Stimulated activated CD4-positive, alpha-beta T cell treated with anti-CD3 and anti-CD28 coated beads, Interleukin-2, amount 100 ng/mL, for 4 hours (primary cell): ENCODE data around the gene VPS4B.
"Not testable (repeated sequence)": the region's sequence is repeated elsewhere in the genome, so short reads cannot be mapped to it uniquely, and the experiment has no call there.

ENCODE experiments used
- DNase-seq: peaks from one replicate; pipeline ENCODE4 v3.0.0-alpha.2; 2020; ENCODE audit warnings: low read depth

The VPS4B gene

GRCh38 chr18:63422087-63422863 lies at the start of gene VPS4B:
VPS4B (minus strand) TSS chr18:63422476; CDS start chr18:63422259, 217 bp downstream.
- DNase-seq = peak; percentile 99

DNA sequence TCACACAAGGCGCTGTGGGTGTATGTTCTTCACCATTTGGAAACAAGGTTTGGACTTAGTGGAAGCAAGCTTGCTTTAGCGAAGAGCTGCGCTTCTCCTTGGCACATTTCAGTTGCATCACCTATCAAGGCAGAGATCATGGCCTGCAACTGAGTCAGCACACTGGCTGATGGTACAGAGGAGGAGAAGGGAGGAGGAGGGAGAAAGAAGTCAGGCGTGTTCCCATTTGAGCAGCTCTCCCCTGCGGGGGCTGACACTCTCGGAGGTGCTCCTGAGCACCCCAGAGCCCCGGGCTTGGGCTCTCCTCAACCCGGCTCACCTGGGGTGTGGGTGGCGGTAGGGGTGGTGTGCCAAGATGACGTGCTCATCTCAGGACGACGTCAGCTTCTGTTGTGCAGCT lies 48.5 kb upstream of the VPS4B start:
- no peak for DNase-seq

DNA sequence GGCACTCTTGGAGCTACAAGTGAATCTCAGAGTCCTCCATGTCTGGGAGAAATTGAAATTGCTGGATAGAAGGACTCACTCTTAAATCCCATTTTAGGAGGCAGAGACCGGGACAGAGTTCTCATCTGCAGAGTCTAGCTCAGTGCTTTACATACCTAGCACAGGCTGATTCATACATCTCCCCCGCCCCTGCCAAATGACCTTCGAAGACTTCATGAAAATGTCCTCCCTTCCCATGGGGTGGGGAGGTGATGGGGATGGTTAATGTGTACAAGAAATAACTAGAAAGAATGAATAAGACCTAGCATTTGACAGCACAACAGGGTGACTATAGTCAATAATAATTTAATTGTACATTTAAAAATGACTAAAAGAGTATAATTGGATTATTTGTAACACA lies 46.3 kb upstream of the VPS4B start:
- no peak for DNase-seq

DNA sequence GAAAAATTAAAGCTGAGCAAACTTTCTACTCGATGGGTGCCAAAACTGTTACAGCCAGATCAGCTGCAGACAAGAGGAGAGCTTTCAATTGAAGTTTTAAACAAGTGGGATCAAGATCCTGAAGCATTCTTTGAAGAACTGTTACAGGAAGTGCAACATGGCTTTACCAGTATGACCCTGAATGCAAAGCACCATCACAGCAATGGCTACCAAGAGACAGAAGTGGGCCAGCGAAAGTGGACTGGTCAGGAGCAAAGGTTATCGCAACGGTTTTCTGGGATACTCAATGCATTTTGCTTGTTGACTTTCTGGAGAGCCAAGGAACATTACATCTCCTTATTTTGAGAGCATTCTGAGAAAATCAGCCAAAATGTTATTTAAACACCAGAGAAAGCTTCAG lies 45.4 kb upstream of the VPS4B start:
- DNase-seq = no peak

GRCh38 chr18:63465059-63465458 lies 42.8 kb upstream of the VPS4B start:
- DNase-seq = no peak

DNA sequence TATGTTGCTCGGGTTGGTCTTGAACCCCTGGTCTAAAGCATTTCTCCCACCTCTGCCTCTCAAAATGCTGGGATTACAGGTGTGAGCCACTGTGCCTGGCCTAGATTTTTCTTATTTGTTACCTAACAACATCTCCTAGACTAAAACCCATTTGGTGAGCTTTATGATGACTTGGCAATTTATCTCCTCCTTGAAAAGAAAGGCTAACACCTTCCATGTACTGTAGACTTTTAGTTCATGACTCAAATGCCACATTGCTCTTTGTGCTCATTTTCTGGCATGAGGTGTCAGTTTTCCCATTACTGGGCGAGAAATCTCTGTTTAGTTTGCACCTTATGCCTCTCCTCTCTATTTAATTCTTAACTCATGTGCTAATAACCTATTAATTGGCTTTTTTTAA lies 42.2 kb upstream of the VPS4B start:
- DNase-seq = no peak

DNA sequence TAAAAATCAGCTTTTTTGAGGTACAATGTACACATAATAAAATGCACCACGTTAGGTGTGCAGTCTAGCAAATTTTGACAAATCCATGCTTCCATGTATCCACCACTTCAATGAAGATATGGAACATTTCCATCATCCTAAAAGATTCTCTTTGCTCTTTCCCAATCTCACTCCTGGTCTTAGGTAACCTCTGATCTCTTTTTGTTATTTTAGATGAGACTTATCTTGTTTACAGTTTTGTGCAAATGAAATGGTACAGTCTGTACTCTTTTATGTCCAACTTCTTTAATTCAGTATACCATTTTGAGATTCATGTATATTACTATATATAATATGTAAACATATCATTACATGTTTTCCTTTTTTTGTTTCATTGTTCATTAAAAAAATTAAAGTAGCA lies 38.1 kb upstream of the VPS4B start:
- DNase-seq = no peak

- no peak for DNase-seq
Observed at GRCh38 chr18:63457977-63458376, 35.7 kb upstream of the VPS4B start.

GRCh38 chr18:63454497-63454896 lies 32.2 kb upstream of the VPS4B start:
- DNase-seq = no peak

- DNase-seq = not testable (repeated sequence)
Observed at GRCh38 chr18:63452751-63453150, 30.5 kb upstream of the VPS4B start.

DNA sequence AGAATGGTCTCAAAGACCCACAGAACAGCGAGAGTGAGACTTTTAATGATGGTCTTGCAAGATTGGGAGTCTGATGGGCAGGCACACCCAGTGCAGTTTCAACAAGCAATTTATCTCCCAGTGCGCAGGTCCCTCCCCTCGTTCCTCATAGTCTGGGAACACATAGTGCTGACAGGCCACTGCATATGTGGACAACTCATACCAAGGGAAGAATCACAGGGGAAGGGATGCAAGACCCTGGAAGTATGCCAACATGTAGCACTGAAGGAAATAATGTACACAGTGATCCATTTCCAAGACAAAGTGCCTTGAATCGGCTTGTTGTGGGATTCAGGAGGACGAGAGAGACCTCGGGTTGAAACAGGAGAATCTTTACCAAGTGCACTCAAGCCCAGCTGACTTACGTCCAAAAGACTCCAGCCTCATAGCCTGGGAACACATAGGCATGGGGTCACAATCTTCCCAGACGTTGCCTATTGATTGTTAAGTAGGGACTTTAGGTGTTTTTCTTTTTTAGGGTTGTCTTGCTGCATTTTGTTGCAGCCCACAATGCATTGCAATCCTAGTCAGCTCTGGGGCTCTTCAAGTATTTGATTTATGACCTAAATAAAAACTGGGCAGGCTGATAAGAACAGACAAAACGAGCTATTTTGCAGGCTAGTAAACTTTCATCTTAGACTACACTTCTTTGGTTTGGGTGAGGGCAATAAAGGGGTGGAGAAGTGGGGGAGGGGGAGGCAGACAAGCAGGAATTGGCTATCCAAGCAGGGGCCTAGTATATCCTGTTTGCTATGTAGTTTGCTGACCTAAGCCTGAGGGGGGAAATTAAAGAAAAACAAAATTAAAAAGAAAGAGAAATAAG lies 29.8 kb upstream of the VPS4B start:
- no peak for DNase-seq

GRCh38 chr18:63449426-63449825 lies 27.1 kb upstream of the VPS4B start:
- no peak for DNase-seq

- no peak for DNase-seq
Observed at GRCh38 chr18:63447066-63447465, 24.8 kb upstream of the VPS4B start.

- DNase-seq = no peak
Observed at GRCh38 chr18:63446266-63446665, 24.0 kb upstream of the VPS4B start.

GRCh38 chr18:63445037-63445436 lies 22.8 kb upstream of the VPS4B start:
- DNase-seq = no peak

DNA sequence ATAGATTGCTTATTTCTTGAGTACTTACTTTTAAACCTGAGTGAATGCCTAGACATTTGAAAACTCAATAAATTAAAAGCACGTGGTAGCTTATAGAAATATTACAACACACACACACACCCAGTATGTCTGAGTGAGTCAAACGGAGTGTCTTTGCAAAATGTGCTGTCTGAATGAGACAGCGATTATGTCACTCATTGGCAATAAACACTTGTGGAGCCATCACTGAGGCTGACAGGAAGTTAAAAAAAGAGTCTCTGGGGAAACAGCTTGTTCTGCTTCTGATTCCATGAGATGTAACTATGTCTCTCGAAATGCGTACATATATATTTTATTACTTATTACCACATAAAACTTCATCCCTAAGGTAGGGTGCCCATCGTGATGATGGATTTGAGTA lies 22.3 kb upstream of the VPS4B start:
- DNase-seq = no peak

DNA sequence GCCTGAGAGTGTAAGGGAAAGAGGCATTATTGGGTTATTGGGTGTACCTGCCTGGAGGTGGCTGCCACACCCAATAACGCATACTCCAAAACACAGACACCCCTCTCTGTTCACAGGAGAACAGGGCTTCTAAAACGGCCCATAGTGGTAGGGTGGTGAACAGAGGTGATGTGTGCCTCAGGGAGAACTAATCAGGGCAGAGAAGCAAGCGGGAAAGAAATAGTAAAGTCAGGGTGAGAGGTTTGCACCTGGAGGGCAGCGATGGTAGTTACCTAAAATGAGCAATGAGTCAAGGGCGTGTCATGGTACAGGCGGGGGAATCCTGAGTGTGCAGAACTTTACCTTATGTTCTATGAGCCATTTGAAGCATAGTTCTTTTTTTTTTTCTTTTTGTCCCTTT lies 21.6 kb upstream of the VPS4B start:
- no peak for DNase-seq

GRCh38 chr18:63440881-63441280 lies 18.6 kb upstream of the VPS4B start:
- no peak for DNase-seq

DNA sequence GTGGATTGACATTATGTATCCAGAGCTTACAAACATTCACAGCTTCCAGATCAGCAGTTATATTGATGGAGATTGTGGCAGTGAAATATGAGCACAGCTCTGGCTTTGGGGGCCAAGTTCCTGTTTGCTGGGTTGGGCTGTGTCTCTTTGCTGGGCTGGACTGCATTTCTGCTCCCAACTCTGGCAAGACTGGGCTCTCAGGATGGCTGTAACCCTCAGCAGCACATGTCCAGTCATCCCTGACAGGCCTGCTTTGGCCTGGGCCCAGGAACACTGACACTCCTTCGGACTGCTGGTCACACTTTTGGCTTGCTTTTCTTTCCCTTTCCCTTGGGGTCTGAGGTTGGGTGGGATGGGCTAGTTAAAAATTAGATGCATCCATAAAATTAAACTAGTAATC lies 17.9 kb upstream of the VPS4B start:
- no peak for DNase-seq

- no peak for DNase-seq
Observed at GRCh38 chr18:63439334-63439733, 17.1 kb upstream of the VPS4B start.

DNA sequence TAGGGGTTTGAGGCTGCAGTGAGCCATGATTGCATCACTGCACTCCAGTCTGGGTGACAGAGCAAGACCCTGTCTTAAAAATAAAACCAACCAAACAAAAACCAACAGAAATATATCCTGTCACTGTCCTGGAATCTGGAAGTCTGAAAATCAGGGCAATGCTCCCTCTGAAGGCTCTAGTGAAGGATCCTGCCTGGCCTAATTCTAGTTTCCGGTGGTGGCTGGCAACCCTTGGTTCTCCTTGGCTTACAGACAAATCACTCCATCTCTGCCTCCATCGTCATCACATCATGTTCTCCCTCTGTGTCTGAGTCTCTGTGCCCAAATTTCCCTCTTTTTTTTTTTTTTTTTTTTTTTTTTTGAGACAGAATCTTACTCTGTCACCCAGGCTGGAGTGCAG lies 15.9 kb upstream of the VPS4B start:
- no peak for DNase-seq

DNA sequence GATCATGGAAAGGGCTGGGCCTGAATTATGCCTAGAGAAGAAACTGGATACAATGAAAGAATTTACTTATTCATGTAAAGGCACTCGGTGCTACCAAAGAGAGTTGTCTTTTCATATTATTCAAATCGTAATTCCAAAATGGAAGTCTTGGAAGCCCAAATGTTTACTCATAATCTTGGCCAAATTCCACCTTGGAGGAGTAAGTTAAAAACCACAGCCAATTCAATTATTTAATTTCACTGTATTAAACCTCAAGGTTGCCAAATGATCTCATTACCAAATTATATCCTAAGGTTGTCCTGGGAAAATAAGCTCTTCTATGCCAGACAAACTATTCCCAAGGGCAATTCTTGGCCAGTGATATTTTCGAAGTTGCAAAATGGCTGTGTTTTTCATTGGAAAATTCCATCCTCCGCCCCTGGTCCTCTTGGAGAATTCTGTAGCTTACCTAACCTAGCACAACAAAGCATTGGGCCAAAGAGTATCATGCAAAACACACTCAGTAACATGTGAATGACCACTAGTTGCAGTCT lies 11.1 kb upstream of the VPS4B start:
- DNase-seq = no peak

- DNase-seq = no peak
Observed at GRCh38 chr18:63431180-63431579, 8.9 kb upstream of the VPS4B start.
